SU-DHL-6 (cell line): ENCODE data around the gene THAP5.

Experiments used
- H2AFZ ChIP-seq: fragments of 200-600 bp; sonication (generic); 2 replicates; pipeline ENCODE4 v1.6.1; 2014; ENCODE audit warnings: low read depth, mild to moderate bottlenecking, moderate library complexity, mixed read lengths, antibody characterized with exemption, low read length; ENCODE audit not compliant: severe bottlenecking
- H3F3A ChIP-seq: fragments of 200-600 bp; shearing (Covaris generic); 2 replicates; pipeline ENCODE4 v1.6.0; 2016; ENCODE audit warnings: antibody characterized with exemption, mild to moderate bottlenecking; ENCODE audit not compliant: insufficient read depth
- H3K27ac ChIP-seq: fragments of 200-600 bp; sonication (generic); 2 replicates; pipeline ENCODE4 v1.5.1; 2016; ENCODE audit warnings: low read depth, mild to moderate bottlenecking, low read length, moderate library complexity, mixed read lengths
- H3K27me3 ChIP-seq: fragments of 200-600 bp; sonication (generic), shearing (Covaris generic); 2 replicates; pipeline ENCODE4 v1.6.0; 2014; ENCODE audit warnings: mild to moderate bottlenecking, low read length
- H3K36me3 ChIP-seq: fragments of 200-600 bp; sonication (generic); 2 replicates; pipeline ENCODE4 v1.6.1; 2014; ENCODE audit warnings: mild to moderate bottlenecking, low read length, mixed read lengths
- H3K4me2 ChIP-seq: fragments of 300-600, 200-600 bp; shearing (Covaris generic), sonication (generic); 2 replicates; pipeline ENCODE4 v1.6.0; 2014; ENCODE audit warnings: low read length, low read depth, mild to moderate bottlenecking; ENCODE audit not compliant: poor library complexity, severe bottlenecking
- H3K4me3 ChIP-seq: fragments of 200-600 bp; sonication (generic); 2 replicates; pipeline ENCODE4 v1.5.1; 2014; ENCODE audit warnings: antibody characterized with exemption, low read length, mild to moderate bottlenecking, mixed read lengths; ENCODE audit not compliant: insufficient read depth, poor library complexity, severe bottlenecking
- H3K79me2 ChIP-seq: fragments of 200-600 bp; sonication (generic); 2 replicates; pipeline ENCODE4 v1.6.1; 2014; ENCODE audit warnings: mild to moderate bottlenecking, low read length, moderate library complexity; ENCODE audit not compliant: insufficient read depth
- H3K9ac ChIP-seq: fragments of 200-600 bp; sonication (generic); 2 replicates; pipeline ENCODE4 v1.7.0; 2014; ENCODE audit warnings: mild to moderate bottlenecking, low read length
- H3K9me2 ChIP-seq: fragments of 200-600 bp; sonication (generic); replicated peaks from 2 replicates; pipeline ENCODE4 v1.6.1; 2014; ENCODE audit warnings: low read length; ENCODE audit not compliant: insufficient read depth
- H3K9me3 ChIP-seq: fragments of 200-600 bp; sonication (generic); 2 replicates; pipeline ENCODE4 v1.6.1; 2014; ENCODE audit warnings: low read length, mixed read lengths; ENCODE audit not compliant: insufficient read depth
- H4K20me1 ChIP-seq: fragments of 200-600 bp; sonication (generic); 2 replicates; pipeline ENCODE4 v1.6.1; 2014; ENCODE audit warnings: low read depth, mild to moderate bottlenecking, antibody characterized with exemption, low read length, moderate library complexity, mixed read lengths
- EZH2phosphoT487 ChIP-seq: fragments of 200-600 bp; sonication (generic), shearing (Covaris generic); conservative IDR thresholded peaks from 2 replicates; pipeline ENCODE4 v1.6.1; 2018; ENCODE audit warnings: mild to moderate bottlenecking, antibody characterized with exemption, low read length, moderate library complexity, mixed read lengths
- TF ChIP-seq, protein P1 (sequence below): fragments of 200-600 bp; sonication (generic); IDR thresholded peaks from one replicate; pipeline ENCODE4 v1.5.1; 2017; ENCODE audit warnings: antibody characterized with exemption, mild to moderate bottlenecking, low read length, moderate library complexity; ENCODE audit not compliant: insufficient read depth, poor library complexity, severe bottlenecking

THAP5 gene

GRCh38 chr7:108589874-108590273 is 20.4 kb upstream of the THAP5 start:
- no peaks in the 10 kb centered on the region for H3K36me3 ChIP-seq

GRCh38 chr7:108589199-108589598 is 19.7 kb upstream of the THAP5 start:
- Histone ChIP-seq H3K27me3 (no peaks in the 10 kb centered on the region), H4K20me1 (no peaks in the 10 kb centered on the region), H3K79me2 (no peaks in the 10 kb centered on the region), H3K36me3 (no peaks in the 10 kb centered on the region), H3K9me3 (no peaks in the 10 kb centered on the region), H3K9ac (no peak overlapping the region), H3K4me3 (no peak overlapping the region), H2AFZ (no peak overlapping the region), H3K9me2 (no peaks in the 10 kb centered on the region), H3K4me2 (no peak overlapping the region), H3F3A (no peaks in the 10 kb centered on the region), H3K27ac (no peak overlapping the region)
- TF ChIP-seq, protein P1, sequence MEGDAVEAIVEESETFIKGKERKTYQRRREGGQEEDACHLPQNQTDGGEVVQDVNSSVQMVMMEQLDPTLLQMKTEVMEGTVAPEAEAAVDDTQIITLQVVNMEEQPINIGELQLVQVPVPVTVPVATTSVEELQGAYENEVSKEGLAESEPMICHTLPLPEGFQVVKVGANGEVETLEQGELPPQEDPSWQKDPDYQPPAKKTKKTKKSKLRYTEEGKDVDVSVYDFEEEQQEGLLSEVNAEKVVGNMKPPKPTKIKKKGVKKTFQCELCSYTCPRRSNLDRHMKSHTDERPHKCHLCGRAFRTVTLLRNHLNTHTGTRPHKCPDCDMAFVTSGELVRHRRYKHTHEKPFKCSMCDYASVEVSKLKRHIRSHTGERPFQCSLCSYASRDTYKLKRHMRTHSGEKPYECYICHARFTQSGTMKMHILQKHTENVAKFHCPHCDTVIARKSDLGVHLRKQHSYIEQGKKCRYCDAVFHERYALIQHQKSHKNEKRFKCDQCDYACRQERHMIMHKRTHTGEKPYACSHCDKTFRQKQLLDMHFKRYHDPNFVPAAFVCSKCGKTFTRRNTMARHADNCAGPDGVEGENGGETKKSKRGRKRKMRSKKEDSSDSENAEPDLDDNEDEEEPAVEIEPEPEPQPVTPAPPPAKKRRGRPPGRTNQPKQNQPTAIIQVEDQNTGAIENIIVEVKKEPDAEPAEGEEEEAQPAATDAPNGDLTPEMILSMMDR = no peak
- no peak for TF ChIP-seq EZH2phosphoT487

More at GRCh38 chr7:108589874-108590273, 20.4 kb upstream of the THAP5 start:
- H3K9me2 ChIP-seq = no peaks in the 10 kb centered on the region
- no peaks in the 10 kb centered on the region for H3K9me3 ChIP-seq
- no peak overlapping the region for H3K27ac ChIP-seq
- H3F3A ChIP-seq = no peaks in the 10 kb centered on the region
- H4K20me1 ChIP-seq = no peaks in the 10 kb centered on the region
- TF ChIP-seq, protein P1 = no peak
- no peak for TF ChIP-seq EZH2phosphoT487
- H3K27me3 ChIP-seq = no peaks in the 10 kb centered on the region
- no peaks in the 10 kb centered on the region for H3K79me2 ChIP-seq
- H2AFZ ChIP-seq = no peak overlapping the region
- no peak overlapping the region for H3K9ac ChIP-seq
- H3K4me2 ChIP-seq = no peak overlapping the region
- H3K4me3 ChIP-seq = no peak overlapping the region

DNA sequence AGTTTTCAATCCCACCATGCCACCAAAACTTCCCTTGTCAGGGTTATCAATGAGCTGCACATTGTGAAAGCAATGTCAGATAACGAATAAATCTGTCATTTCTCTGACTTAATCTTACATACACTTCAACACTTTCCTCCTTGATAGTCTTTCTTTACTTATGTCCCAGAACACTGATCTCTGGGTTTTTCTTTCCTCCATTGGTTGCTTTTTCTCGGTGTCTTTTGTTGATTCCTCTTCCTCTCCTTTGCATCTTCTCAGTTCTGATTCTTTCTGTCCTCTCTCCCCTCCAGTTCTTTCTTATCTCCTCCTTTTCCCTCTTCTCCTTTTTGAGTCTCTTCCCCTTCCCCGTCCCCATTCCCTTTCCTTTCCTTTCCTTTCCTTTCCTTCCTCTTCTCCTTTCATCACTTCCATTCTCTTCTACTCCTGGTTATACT is 16.8 kb upstream of the THAP5 start:
- Histone ChIP-seq H3K27ac (no peak overlapping the region), H3K4me3 (no peak overlapping the region)
- no peak for TF ChIP-seq EZH2phosphoT487
- TF ChIP-seq, protein P1 = no peak

More for the DNA sequence above, 16.8 kb upstream of the THAP5 start:
- no peaks in the 10 kb centered on the region for H3K36me3 ChIP-seq
- H3K9me2 ChIP-seq = no peaks in the 10 kb centered on the region
- no peaks in the 10 kb centered on the region for H3K9me3 ChIP-seq
- no peak overlapping the region for H3K9ac ChIP-seq
- H3K79me2 ChIP-seq = no peaks in the 10 kb centered on the region
- no peaks in the 10 kb centered on the region for H3F3A ChIP-seq
- H2AFZ ChIP-seq = no peak overlapping the region
- no peaks in the 10 kb centered on the region for H4K20me1 ChIP-seq
- no peaks in the 10 kb centered on the region for H3K27me3 ChIP-seq
- no peak overlapping the region for H3K4me2 ChIP-seq
